Measurements from ENCODE around the gene LY86.

GRCh38 chr6:6609450-6609849 lies 20.9 kb downstream of the LY86 start:
- TF ChIP-seq CTCF (IDR thresholded peaks at IDR 0.05) (no peak), EZH2 (IDR thresholded peaks at IDR 0.05; ENCODE audit: borderline replicate concordance, insufficient read depth, low read depth, low read length, poor library complexity, severe bottlenecking) (no peak)

All from B cell (primary cell).